Osteoblast (primary cell): ENCODE results near the gene PPP2R3A. TPM values are rescaled to one million over a fixed set of nuclear protein-coding genes. Genes with fewer than 3 reads are reported as not detected.

ENCODE experiments used
- DNase-seq: peaks from one replicate; pipeline ENCODE4 v3.0.0; 2011; ENCODE audit warnings: low spot score, mixed read lengths; ENCODE audit not compliant: insufficient read length; ENCODE audit errors: missing footprints
- H2AFZ ChIP-seq: 2 replicates; pipeline ENCODE4 v1.6.0; 2011; ENCODE audit warnings: mild to moderate bottlenecking, low read length
- H3K27ac ChIP-seq: 2 replicates; pipeline ENCODE4 v1.5.1; 2011; ENCODE audit warnings: mild to moderate bottlenecking, low read depth, low read length, moderate library complexity
- H3K27me3 ChIP-seq: 2 replicates; pipeline ENCODE4 v1.6.0; 2012; ENCODE audit warnings: mild to moderate bottlenecking, control low read depth, inconsistent platforms, low read length, moderate library complexity; ENCODE audit not compliant: insufficient read depth
- H3K36me3 ChIP-seq: 2 replicates; pipeline ENCODE4 v1.5.1; 2011; ENCODE audit warnings: mild to moderate bottlenecking, low read length, control low read depth, moderate library complexity; ENCODE audit not compliant: insufficient read depth
- H3K4me1 ChIP-seq: 2 replicates; pipeline ENCODE4 v1.5.1; 2011; ENCODE audit warnings: mild to moderate bottlenecking, low read length, control low read depth, moderate library complexity; ENCODE audit not compliant: insufficient read depth
- H3K4me2 ChIP-seq: 2 replicates; pipeline ENCODE4 v1.6.0; 2011; ENCODE audit warnings: mild to moderate bottlenecking, low read length; ENCODE audit not compliant: insufficient read depth
- H3K4me3 ChIP-seq: fragments of 200-600 bp; sonication (generic); 3 replicates; pipeline ENCODE4 v1.5.1; 2012; ENCODE audit warnings: mild to moderate bottlenecking, low read length, inconsistent platforms; ENCODE audit not compliant: insufficient read depth
- H3K79me2 ChIP-seq: 2 replicates; pipeline ENCODE4 v1.6.0; 2012; ENCODE audit warnings: mild to moderate bottlenecking, low read length, control low read depth, inconsistent platforms; ENCODE audit not compliant: insufficient read depth
- H3K9me3 ChIP-seq: 2 replicates; pipeline ENCODE4 v1.5.1; 2011; ENCODE audit warnings: low read depth, low read length, control low read depth
- H4K20me1 ChIP-seq: 2 replicates; pipeline ENCODE4 v1.6.0; 2012; ENCODE audit warnings: mild to moderate bottlenecking, low read length, control low read depth; ENCODE audit not compliant: insufficient read depth
- total RNA-seq: library from RNA; depleted of rRNA; stranded (reverse); fragments of >200 nt; gene quantifications from 2 replicates; pipeline ENCODE4 v1.2.3, GENCODE V29; 2012
- TF ChIP-seq, protein P1 (sequence below): IDR thresholded peaks from 2 replicates; pipeline ENCODE4 v1.5.1; 2011; ENCODE audit warnings: mild to moderate bottlenecking, low read depth, low read length, moderate library complexity; ENCODE audit errors: extremely low read depth

Gene PPP2R3A
- total RNA-seq, 1 donor, result 23.9 TPM

DNA sequence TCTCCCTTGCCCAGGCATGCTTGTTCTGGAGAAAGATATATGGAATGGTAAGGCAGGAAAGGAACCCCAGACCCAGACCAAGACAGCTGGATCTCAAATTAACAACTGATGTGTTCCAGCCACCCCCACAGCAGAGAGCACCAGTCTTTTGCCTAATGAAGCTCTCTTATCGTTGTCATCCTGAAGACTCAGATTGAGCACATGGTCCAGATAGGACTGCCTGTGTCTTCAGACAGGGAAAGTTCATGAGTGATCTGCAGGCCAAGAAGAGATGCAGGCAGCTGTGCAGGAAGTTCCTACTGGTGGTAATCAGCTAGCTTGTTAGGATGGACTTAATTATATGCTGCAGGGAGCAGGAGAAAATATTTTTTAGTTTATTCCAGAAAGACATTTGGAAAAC is 53.3 kb downstream of the PPP2R3A start:
- no peak overlapping the region for H3K4me2 ChIP-seq
- no peak overlapping the region for H3K27ac ChIP-seq
- H3K4me1 ChIP-seq, result peaks cover 27% of the 10 kb centered on the region
- peaks cover 40% of the 10 kb centered on the region for H3K79me2 ChIP-seq
- no peak for DNase-seq
- no peaks in the 10 kb centered on the region for H3K36me3 ChIP-seq
- TF ChIP-seq, protein P1, sequence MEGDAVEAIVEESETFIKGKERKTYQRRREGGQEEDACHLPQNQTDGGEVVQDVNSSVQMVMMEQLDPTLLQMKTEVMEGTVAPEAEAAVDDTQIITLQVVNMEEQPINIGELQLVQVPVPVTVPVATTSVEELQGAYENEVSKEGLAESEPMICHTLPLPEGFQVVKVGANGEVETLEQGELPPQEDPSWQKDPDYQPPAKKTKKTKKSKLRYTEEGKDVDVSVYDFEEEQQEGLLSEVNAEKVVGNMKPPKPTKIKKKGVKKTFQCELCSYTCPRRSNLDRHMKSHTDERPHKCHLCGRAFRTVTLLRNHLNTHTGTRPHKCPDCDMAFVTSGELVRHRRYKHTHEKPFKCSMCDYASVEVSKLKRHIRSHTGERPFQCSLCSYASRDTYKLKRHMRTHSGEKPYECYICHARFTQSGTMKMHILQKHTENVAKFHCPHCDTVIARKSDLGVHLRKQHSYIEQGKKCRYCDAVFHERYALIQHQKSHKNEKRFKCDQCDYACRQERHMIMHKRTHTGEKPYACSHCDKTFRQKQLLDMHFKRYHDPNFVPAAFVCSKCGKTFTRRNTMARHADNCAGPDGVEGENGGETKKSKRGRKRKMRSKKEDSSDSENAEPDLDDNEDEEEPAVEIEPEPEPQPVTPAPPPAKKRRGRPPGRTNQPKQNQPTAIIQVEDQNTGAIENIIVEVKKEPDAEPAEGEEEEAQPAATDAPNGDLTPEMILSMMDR, result no peak
- no peaks in the 10 kb centered on the region for H3K27me3 ChIP-seq
- H2AFZ ChIP-seq, result no peak overlapping the region
- H3K9me3 ChIP-seq, result no peaks in the 10 kb centered on the region
- H4K20me1 ChIP-seq, result no peaks in the 10 kb centered on the region
- no peak overlapping the region for H3K4me3 ChIP-seq

- DNase-seq, result no peak
- peaks cover 27% of the 10 kb centered on the region for H3K4me1 ChIP-seq
Measured at GRCh38 chr3:136021803-136022202, 56.3 kb downstream of the PPP2R3A start.

DNA sequence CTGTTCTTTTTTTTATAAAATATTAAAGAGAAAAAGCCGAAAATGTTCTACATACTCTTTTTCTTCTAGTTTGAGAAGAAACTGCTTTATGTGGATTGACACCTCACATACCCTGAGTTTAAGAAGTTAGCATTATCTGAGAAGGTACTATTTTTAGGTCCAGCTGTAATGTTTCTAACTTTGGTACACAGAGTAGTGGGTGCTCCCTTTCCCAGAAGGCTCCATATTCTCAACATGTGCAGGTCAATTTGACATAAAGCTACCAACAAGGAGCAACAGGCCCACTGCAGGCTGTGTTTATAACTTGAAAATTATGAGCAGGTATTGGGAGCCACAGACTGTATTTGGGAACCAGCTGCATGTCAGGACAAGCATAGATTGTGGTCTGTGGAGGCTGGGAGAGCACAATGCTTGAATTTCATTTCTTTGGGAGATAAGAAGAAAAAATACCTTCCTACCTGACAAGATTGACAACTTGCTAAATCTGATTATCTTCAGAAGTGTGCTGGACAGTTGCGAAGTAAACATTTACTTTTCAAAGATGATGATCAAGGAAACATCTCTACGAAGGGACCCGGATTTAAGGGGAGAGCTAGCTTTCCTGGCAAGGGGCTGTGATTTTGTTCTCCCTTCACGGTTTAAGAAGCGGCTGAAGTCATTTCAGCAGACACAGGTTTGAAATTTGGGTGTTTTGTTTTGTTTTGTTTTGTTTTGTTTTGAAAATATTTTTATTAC is 57.2 kb downstream of the PPP2R3A start:
- Histone ChIP-seq H3K27ac (no peak overlapping the region), H4K20me1 (no peaks in the 10 kb centered on the region), H3K9me3 (no peaks in the 10 kb centered on the region), H3K4me3 (no peak overlapping the region), H3K27me3 (no peaks in the 10 kb centered on the region), H3K4me2 (no peak overlapping the region), H3K79me2 (peaks cover 18% of the 10 kb centered on the region), H3K4me1 (peaks cover 27% of the 10 kb centered on the region), H2AFZ (no peak overlapping the region), H3K36me3 (no peaks in the 10 kb centered on the region)
- TF ChIP-seq, protein P1, result no peak
- no peak for DNase-seq

More at GRCh38 chr3:136021803-136022202, 56.3 kb downstream of the PPP2R3A start:
- H3K4me2 ChIP-seq, result no peak overlapping the region
- H2AFZ ChIP-seq, result no peak overlapping the region
- no peaks in the 10 kb centered on the region for H3K27me3 ChIP-seq
- no peaks in the 10 kb centered on the region for H3K36me3 ChIP-seq
- H3K9me3 ChIP-seq, result no peaks in the 10 kb centered on the region
- TF ChIP-seq, protein P1, result no peak
- no peak overlapping the region for H3K4me3 ChIP-seq
- H3K79me2 ChIP-seq, result peaks cover 25% of the 10 kb centered on the region
- H4K20me1 ChIP-seq, result no peaks in the 10 kb centered on the region
- no peak overlapping the region for H3K27ac ChIP-seq

DNA sequence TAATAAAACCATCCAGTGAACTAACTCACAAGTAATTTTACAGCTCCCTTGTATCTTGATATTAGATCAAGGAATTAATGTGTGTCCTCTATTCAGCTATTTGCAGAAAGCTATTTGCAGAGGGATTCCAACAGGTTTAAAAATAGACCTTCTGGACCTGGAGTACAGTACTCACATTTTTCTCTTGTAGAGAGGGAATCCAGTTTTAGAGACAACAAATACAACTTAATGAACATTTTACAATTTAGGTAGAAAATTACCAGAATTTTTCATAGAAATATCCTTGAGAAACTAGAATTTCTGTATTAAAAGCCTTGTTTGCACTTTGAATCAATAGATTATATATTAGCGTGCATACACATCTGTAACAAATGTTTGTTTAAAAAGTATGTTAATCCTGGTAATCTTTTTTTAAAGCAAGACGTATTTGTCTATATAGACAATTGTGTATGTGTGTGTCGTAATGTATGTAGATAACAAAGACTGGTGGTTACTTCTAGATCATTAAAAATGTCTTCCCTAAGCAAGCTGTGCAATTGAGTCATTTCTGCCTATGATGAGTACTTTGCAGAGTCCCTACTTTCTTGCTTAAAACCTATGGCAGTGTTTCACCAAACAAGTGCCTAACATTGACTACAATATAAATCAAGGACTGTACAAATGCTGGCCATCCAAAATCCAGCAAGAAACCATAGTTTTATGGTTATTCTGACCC is 57.9 kb downstream of the PPP2R3A start:
- Histone ChIP-seq H4K20me1 (no peaks in the 10 kb centered on the region), H3K9me3 (no peaks in the 10 kb centered on the region), H3K4me2 (no peak overlapping the region), H3K4me1 (peaks cover 27% of the 10 kb centered on the region), H2AFZ (no peak overlapping the region), H3K27me3 (no peaks in the 10 kb centered on the region), H3K27ac (no peak overlapping the region), H3K79me2 (peaks cover 17% of the 10 kb centered on the region), H3K4me3 (no peak overlapping the region), H3K36me3 (no peaks in the 10 kb centered on the region)
- TF ChIP-seq, protein P1, result no peak
- no peak for DNase-seq
